Naive thymus-derived CD8-positive, alpha-beta T cell (primary cell): ENCODE results near the gene SIVA1. TPM values are rescaled to one million over a fixed set of nuclear protein-coding genes. Genes with fewer than 3 reads are reported as not detected.

Source experiments
- ATAC-seq, 2 donors: fragments of 150-1000 bp; cut with Tn5 transposase in 1 of 2; sonication (Bioruptor Pico), chemical (Tn5 transposase) in 1 of 2; 1 replicate in 1 of 2; 2 replicates in 1 of 2; pipeline ENCODE4 v1.10.0; 2021; ENCODE audit warnings: mild to moderate bottlenecking in 2 of 2, moderate library complexity in 2 of 2
- POLR2A ChIA-PET: fragments of 350-600 bp; sonication (Branson Sonifier 250); formaldehyde crosslinking; loops from one replicate; lab custom pipeline; 2021; ENCODE audit warnings: antibody characterized with exemption; lab: Charles Lee
- DNase-seq, 10 donors: peaks; one replicate each; pipeline versions ENCODE4 v3.0.0 to v3.0.0-alpha.2; 2020 to 2022
- H3K27ac Mint-ChIP-seq, 10 donors: one replicate each; pipeline ENCODE4 v1.8.0; 2020 to 2022; ENCODE audit warnings: mild to moderate bottlenecking in 10 of 10, mixed read lengths in 10 of 10, moderate library complexity in 4 of 10, inconsistent platforms in 1 of 10
- H3K27me3 Mint-ChIP-seq, 5 donors: one replicate each; pipeline ENCODE4 v1.8.0; 2021 to 2022; ENCODE audit warnings: mixed read lengths in 5 of 5
- H3K36me3 Mint-ChIP-seq, 3 donors: one replicate each; pipeline ENCODE4 v1.8.0; 2020 to 2022; ENCODE audit warnings: mixed read lengths in 3 of 3, mild to moderate bottlenecking in 2 of 3, inconsistent platforms in 1 of 3
- H3K4me1 Mint-ChIP-seq, 4 donors: one replicate each; pipeline ENCODE4 v1.8.0; 2021 to 2022; ENCODE audit warnings: mixed read lengths in 4 of 4
- H3K4me3 Mint-ChIP-seq, 10 donors: one replicate each; pipeline ENCODE4 v1.8.0; 2020 to 2022; ENCODE audit warnings: mild to moderate bottlenecking in 10 of 10, mixed read lengths in 10 of 10, moderate library complexity in 6 of 10, inconsistent platforms in 1 of 10
- H3K9me3 Mint-ChIP-seq, 9 donors: one replicate each; pipeline ENCODE4 v1.8.0; 2020 to 2022; ENCODE audit warnings: mixed read lengths in 9 of 9, mild to moderate bottlenecking in 3 of 9, inconsistent platforms in 1 of 9, moderate library complexity in 1 of 9
- polyA plus RNA-seq, 3 donors: library from polyadenylated mRNA; unstranded; fragments of 300-500 nt; fragmentation: Illumina TruSeq; gene quantifications; one replicate each; pipeline ENCODE4 v1.2.3, GENCODE V29; 2021
- total RNA-seq, 8 experiments: library from RNA in 2 of 8; stranded (reverse) in 2 of 8; gene quantifications; one replicate each; pipeline ENCODE4 v1.2.3 and lab custom pipeline; 2021 to 2026

Gene SIVA1
- total and polyA plus RNA-seq, 5 experiments from 2014 or later: 75.4 to 297 (median 248) TPM

DNA sequence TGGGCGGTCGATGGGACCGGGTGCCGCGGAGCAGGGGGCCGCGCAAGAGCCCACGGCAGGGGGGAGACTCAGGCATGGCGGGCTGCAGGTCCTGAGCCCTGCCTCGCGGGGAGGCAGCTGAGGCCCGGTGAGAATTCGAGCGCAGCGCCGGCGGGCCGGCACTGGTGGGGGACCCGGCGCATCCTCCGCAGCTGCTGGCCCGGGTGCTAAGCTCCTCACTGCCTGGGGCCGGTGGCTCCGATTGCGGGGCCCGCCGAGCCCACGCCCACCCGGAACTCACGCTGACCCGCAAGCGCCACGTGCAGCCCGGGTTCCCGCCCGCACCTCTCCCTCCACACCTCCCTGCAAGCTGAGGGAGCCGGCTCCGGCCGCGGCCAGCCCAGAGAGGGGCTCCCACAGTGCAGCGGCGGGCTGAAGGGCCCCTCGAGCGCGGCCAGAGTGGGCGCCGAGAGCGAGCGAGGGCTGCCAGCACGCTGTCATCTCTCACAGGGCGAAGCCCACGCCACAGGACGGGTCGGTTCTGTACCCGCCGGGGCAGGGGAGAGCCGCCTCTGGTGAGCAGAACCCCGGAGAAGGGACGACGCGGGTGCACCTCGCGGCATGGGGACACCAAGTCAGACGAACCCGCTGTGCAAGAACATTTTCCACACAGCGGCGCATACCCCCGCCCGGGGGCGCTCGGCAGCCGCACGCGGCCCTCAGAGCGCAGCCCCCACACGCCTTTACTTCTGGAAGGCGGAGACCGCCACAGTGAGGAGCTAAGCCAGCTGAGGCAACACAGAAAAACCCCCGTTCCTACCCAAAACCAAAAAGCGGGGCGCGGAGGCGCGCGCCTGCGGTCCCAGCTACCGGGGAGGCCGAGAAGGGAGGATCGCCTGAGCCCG is 1.2 kb upstream of the SIVA1 start:
- DNase-seq (peak in 3 of 10 donors; percentile 14 to 63 (median 33)), ATAC-seq (no peak)
- POLR2A ChIA-PET: interaction anchor here (0.6 to 2.5 kb wide), 15 partner anchors 20 to 738 kb away, joined by 3 to 18 read pairs (median 5); partner anchors contain the start of genes CDCA4, CLBA1, GPR132 and INF2
- peaks cover 0 to 5% (median 0%) of the 10 kb centered on the region in 3 donors for H3K36me3 Mint-ChIP-seq
- H3K4me1 Mint-ChIP-seq: peaks cover 17 to 44% (median 40%) of the 10 kb centered on the region in 4 donors
- H3K4me3 Mint-ChIP-seq: peak overlapping the region; percentile 82 to 96 (median 90)
- H3K27ac Mint-ChIP-seq: peak overlapping the region in 9 of 10 donors; percentile 86 to 96 (median 95)
- H3K27me3 Mint-ChIP-seq: no peaks in the 10 kb centered on the region
- H3K9me3 Mint-ChIP-seq: no peaks in the 10 kb centered on the region

DNA sequence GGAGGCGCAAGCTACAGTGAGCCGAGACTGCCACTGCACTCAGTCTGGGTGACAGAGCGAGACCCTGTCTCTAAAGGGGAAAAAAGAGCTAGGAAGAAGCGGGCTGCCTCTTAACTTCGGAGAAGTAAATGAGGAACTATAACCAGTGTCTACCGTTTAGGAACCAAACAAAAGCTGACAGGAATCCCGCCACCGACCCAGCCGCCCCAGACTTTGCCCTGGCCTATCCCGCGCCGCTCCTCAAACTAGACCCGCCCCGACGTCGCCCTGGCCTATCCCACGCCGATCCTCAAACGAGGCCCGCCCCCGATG is 568 bp upstream of the SIVA1 start:
- H3K4me3 Mint-ChIP-seq: peak overlapping the region; percentile 82 to 96 (median 90)
- DNase-seq (no peak), ATAC-seq (peak in 1 of 2 donors; percentile 77)
- POLR2A ChIA-PET: interaction anchor here (0.6 to 2.5 kb wide), 19 partner anchors 12 to 738 kb away, joined by 3 to 18 read pairs (median 4); partner anchors contain the start of genes CDCA4, CLBA1, GPR132 and INF2
- peaks cover 21 to 50% (median 46%) of the 10 kb centered on the region in 4 donors for H3K4me1 Mint-ChIP-seq
- peak overlapping the region; percentile 75 to 96 (median 94) for H3K27ac Mint-ChIP-seq
- H3K9me3 Mint-ChIP-seq: no peaks in the 10 kb centered on the region
- H3K36me3 Mint-ChIP-seq: peaks cover 0 to 9% (median 0%) of the 10 kb centered on the region in 3 donors
- H3K27me3 Mint-ChIP-seq: no peaks in the 10 kb centered on the region

GRCh38 chr14:104753528-104754212 is 723 bp downstream of the SIVA1 start:
- Mint-ChIP-seq H3K36me3 (peaks cover 0 to 21% (median 4%) of the 10 kb centered on the region in 3 donors), H3K9me3 (no peaks in the 10 kb centered on the region), H3K4me3 (peak overlapping the region; percentile 80 to 95 (median 90)), H3K4me1 (peaks cover 23 to 58% (median 50%) of the 10 kb centered on the region in 4 donors), H3K27ac (peak overlapping the region; percentile 74 to 96 (median 90)), H3K27me3 (no peaks in the 10 kb centered on the region)
- ATAC-seq: no peak
- DNase-seq: peak in 5 of 10 donors; percentile 10 to 59 (median 18)
- POLR2A ChIA-PET: interaction anchor here (0.8 to 2.5 kb wide), 14 partner anchors 11 to 312 kb away, joined by 3 to 18 read pairs (median 5); partner anchors contain the start of genes CDCA4, GPR132 and ZBTB42

GRCh38 chr14:104754213-104754851 is 1.4 kb downstream of the SIVA1 start:
- POLR2A ChIA-PET: interaction anchor here (0.6 to 2.5 kb wide), 5 partner anchors 47 to 103 kb away, joined by 3 to 18 read pairs (median 14); partner anchors contain the start of gene ZBTB42
- Mint-ChIP-seq H3K27ac (peak overlapping the region; percentile 74 to 96 (median 90)), H3K4me3 (peak overlapping the region; percentile 80 to 95 (median 90)), H3K4me1 (peaks cover 23 to 61% (median 50%) of the 10 kb centered on the region in 4 donors), H3K36me3 (peaks cover 0 to 28% (median 4%) of the 10 kb centered on the region in 3 donors), H3K27me3 (no peaks in the 10 kb centered on the region), H3K9me3 (no peaks in the 10 kb centered on the region)
- ATAC-seq: no peak
- peak in 1 of 10 donors; percentile 52 for DNase-seq

DNA sequence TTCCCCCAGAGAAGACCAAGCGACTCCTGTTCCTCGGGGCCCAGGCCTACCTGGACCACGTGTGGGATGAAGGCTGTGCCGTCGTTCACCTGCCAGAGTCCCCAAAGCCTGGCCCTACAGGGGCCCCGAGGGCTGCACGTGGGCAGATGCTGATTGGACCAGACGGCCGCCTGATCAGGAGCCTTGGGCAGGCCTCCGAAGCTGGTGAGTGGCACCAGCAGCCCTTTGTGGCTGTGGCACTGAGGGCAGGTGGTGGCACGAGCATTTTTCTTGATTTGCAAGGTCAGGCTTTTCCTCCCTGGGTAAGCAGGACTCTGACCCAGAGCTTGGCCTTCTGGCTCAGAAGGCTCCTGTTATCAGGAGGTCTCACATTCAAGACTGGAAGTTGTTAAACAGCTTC is 2.7 kb downstream of the SIVA1 start:
- H3K4me1 Mint-ChIP-seq: peaks cover 24 to 61% (median 52%) of the 10 kb centered on the region in 4 donors
- DNase-seq (no peak), ATAC-seq (no peak)
- no peaks in the 10 kb centered on the region for H3K9me3 Mint-ChIP-seq
- H3K27me3 Mint-ChIP-seq: no peaks in the 10 kb centered on the region
- peaks cover 0 to 39% (median 7%) of the 10 kb centered on the region in 3 donors for H3K36me3 Mint-ChIP-seq
- peak overlapping the region in 6 of 10 donors; percentile 62 to 94 (median 92) for H3K4me3 Mint-ChIP-seq
- POLR2A ChIA-PET: no interaction called here
- H3K27ac Mint-ChIP-seq: peak overlapping the region in 3 of 10 donors; percentile 20 to 96 (median 71)

DNA sequence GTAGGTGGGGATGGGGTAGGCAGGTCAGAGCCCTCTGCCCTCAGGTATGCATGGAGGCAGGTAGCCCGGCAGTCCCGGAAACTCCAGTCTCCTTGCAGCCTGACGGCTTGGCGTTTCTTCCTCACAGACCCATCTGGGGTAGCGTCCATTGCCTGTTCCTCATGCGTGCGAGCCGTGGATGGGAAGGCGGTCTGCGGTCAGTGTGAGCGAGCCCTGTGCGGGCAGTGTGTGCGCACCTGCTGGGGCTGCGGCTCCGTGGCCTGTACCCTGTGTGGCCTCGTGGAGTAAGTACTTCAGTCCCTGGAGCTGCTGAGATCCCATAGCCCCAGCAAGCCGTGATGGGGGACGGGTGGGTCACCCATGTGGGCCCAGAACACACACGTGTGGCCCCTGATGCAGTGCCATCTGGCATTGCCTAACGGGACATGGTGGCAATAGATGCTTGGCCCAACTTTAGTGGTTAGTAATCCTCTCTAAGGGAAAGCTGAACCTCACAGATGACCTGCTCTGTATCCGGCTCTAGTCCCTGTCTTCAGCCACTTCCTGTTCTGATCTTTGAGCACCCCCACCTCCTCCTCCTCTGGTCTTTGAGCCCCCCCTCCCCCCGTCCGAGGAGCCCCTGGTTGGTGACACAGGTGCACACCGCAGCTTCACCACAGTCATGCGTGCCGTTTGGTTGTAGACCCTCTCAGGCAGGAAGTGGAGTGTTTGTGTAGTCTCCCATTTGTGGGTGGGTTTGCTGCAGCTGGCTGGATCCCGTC is 3.7 kb downstream of the SIVA1 start:
- Mint-ChIP-seq H3K9me3 (no peaks in the 10 kb centered on the region), H3K36me3 (peaks cover 5 to 48% (median 12%) of the 10 kb centered on the region in 3 donors), H3K27ac (peak overlapping the region in 9 of 10 donors; percentile 31 to 88 (median 65)), H3K27me3 (no peaks in the 10 kb centered on the region), H3K4me3 (peak overlapping the region in 8 of 10 donors; percentile 4 to 70 (median 31)), H3K4me1 (peaks cover 24 to 67% (median 52%) of the 10 kb centered on the region in 4 donors)
- ATAC-seq: no peak
- POLR2A ChIA-PET: interaction anchor here (1.2 kb wide), 1 partner anchor 14 kb away, joined by 4 read pairs; no protein-coding TSS in a partner anchor
- DNase-seq: peak in 2 of 10 donors; percentile 12 to 16

GRCh38 chr14:104757238-104757585 is 4.3 kb downstream of the SIVA1 start:
- Mint-ChIP-seq H3K27me3 (no peaks in the 10 kb centered on the region), H3K4me3 (peak overlapping the region in 7 of 10 donors; percentile 14 to 70 (median 48)), H3K27ac (peak overlapping the region in 7 of 10 donors; percentile 36 to 88 (median 67)), H3K4me1 (peaks cover 24 to 67% (median 52%) of the 10 kb centered on the region in 4 donors), H3K9me3 (no peaks in the 10 kb centered on the region), H3K36me3 (peaks cover 7 to 52% (median 13%) of the 10 kb centered on the region in 3 donors)
- POLR2A ChIA-PET: interaction anchor here (1.2 kb wide), 1 partner anchor 14 kb away, joined by 4 read pairs; no protein-coding TSS in a partner anchor
- DNase-seq: no peak
- ATAC-seq: no peak

DNA sequence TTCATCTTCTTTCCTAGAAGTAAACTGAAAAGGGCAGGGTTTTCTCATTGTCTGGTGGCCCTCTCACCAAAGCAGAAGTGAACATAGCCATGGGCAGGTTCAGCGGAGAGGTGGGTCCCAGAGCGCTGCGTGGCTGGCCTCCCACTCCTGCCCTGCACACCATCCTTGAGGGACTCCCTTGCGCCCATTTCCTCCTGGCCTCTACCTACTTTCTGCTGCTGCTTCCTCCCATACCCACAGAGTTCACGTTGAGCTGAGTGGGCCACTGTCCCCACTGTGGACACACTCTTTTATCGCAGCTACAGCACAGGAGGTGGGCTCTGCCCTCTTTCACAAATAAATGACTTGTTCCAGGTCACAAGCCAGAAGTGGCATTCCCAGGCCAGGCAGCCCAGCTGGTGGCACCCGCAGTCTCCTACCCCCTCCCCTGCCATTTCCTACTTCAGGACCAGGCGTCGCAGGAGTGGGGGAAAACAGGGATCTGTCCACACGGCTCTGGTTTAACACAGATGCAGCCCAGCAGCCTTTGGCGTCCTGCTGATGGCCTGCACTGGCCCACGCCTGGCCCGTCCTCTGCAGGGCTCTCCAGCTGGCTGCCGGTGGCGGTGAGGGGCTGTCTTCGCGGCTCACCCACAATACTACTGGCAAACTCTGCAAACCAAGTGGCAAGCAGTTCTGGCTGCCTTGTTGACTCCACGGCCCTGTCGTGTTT is 4.9 kb downstream of the SIVA1 start:
- POLR2A ChIA-PET: interaction anchor here (1.2 kb wide), 1 partner anchor 13 kb away, joined by 4 read pairs; no protein-coding TSS in a partner anchor
- Mint-ChIP-seq H3K36me3 (peaks cover 9 to 56% (median 15%) of the 10 kb centered on the region in 3 donors), H3K4me1 (peaks cover 24 to 66% (median 47%) of the 10 kb centered on the region in 4 donors), H3K9me3 (no peaks in the 10 kb centered on the region), H3K4me3 (peak overlapping the region in 1 of 10 donors; percentile 14), H3K27me3 (no peaks in the 10 kb centered on the region), H3K27ac (peak overlapping the region in 3 of 10 donors; percentile 20 to 79 (median 29))
- ATAC-seq: no peak
- DNase-seq: peak in 1 of 10 donors; percentile 46

- peak overlapping the region in 2 of 10 donors; percentile 50 to 66 for H3K27ac Mint-ChIP-seq
- H3K4me1 Mint-ChIP-seq: peaks cover 14 to 52% (median 36%) of the 10 kb centered on the region in 4 donors
- POLR2A ChIA-PET: interaction anchor here (0.7 to 1.3 kb wide), 3 partner anchors 9 to 81 kb away, joined by 3 to 7 read pairs (median 3); no protein-coding TSS in a partner anchor
- H3K27me3 Mint-ChIP-seq: no peaks in the 10 kb centered on the region
- ATAC-seq (no peak), DNase-seq (peak in 1 of 10 donors; percentile 31)
- no peaks in the 10 kb centered on the region for H3K9me3 Mint-ChIP-seq
- H3K4me3 Mint-ChIP-seq: no peak overlapping the region
- H3K36me3 Mint-ChIP-seq: peaks cover 9 to 61% (median 15%) of the 10 kb centered on the region in 3 donors
Measured at GRCh38 chr14:104758981-104759969, 6.3 kb downstream of the SIVA1 start.

- no peaks in the 10 kb centered on the region for H3K9me3 Mint-ChIP-seq
- no peak for DNase-seq
Measured at GRCh38 chr14:104765517-104765916, 12.6 kb downstream of the SIVA1 start.

More at GRCh38 chr14:104765517-104765916, 12.6 kb downstream of the SIVA1 start:
- Mint-ChIP-seq H3K36me3 (peaks cover 7 to 23% (median 9%) of the 10 kb centered on the region in 3 donors), H3K27ac (peak overlapping the region in 2 of 10 donors; percentile 13 to 39), H3K4me3 (no peak overlapping the region), H3K4me1 (peaks cover 0 to 14% (median 9%) of the 10 kb centered on the region in 4 donors), H3K27me3 (no peaks in the 10 kb centered on the region)
- POLR2A ChIA-PET: no interaction called here
- no peak for ATAC-seq
